SK-N-SH (cell line): ENCODE measurements around the gene PTPRG. TPM values are rescaled to one million over a fixed set of nuclear protein-coding genes. Genes with fewer than 3 reads are reported as not detected.

Source experiments
- CTCF ChIA-PET: fragments of 300-600, 350-600 bp; formaldehyde crosslinking; extraction: SDS; loops from one replicate; lab custom pipeline; 2021; lab: Yijun Ruan, JAX
- POLR2A ChIA-PET: fragments of 350-600 bp; sonication (Branson Sonifier 250); formaldehyde crosslinking; extraction: SDS; loops from one replicate; lab custom pipeline; 2020; ENCODE audit warnings: antibody characterized with exemption, inconsistent platforms; lab: Yijun Ruan, JAX
- DNase-seq: peaks from one replicate; pipeline ENCODE4 v3.0.0; 2012
- H2AFZ ChIP-seq: fragments of 200-600 bp; sonication (generic); 2 replicates; pipeline ENCODE4 v1.8.1; 2016; ENCODE audit warnings: antibody characterized with exemption, mild to moderate bottlenecking, low read depth
- H3F3A ChIP-seq: fragments of 200-600 bp; sonication (generic); replicated peaks from 2 replicates; pipeline ENCODE3; 2016; ENCODE audit warnings: antibody characterized with exemption, mild to moderate bottlenecking; ENCODE audit not compliant: insufficient read depth
- H3K27ac ChIP-seq, 2 experiments: fragments of 200-500 bp in 1 of 2; fragments of 200-600 bp in 1 of 2; sonication (Bioruptor generic) in 1 of 2; sonication (generic), shearing (Covaris generic) in 1 of 2; 2 replicates each; pipeline versions ENCODE4 v1.5.1 to v1.6.1; 2014 to 2016; ENCODE audit warnings: low read depth in 2 of 2, inconsistent platforms in 1 of 2, low read length in 1 of 2, mild to moderate bottlenecking in 1 of 2, mixed read lengths in 1 of 2
- H3K27me3 ChIP-seq: fragments of 200-600 bp; sonication (generic), shearing (Covaris generic); 2 replicates; pipeline ENCODE4 v1.6.1; 2016; ENCODE audit warnings: mixed run types; ENCODE audit not compliant: insufficient read depth
- H3K36me3 ChIP-seq, 2 experiments: fragments of 200-500 bp in 1 of 2; fragments of 200-600 bp in 1 of 2; sonication (Bioruptor generic) in 1 of 2; sonication (generic) in 1 of 2; replicated peaks in 1 of 2; 2 replicates each; pipeline versions ENCODE3 to v1.5.1; 2014 to 2016; ENCODE audit warnings: low read length in 1 of 2, mild to moderate bottlenecking in 1 of 2; ENCODE audit not compliant: insufficient read depth in 2 of 2, control insufficient read depth in 1 of 2
- H3K4me1 ChIP-seq, 2 experiments: fragments of 200-500 bp in 1 of 2; fragments of 200-600 bp in 1 of 2; sonication (Bioruptor generic) in 1 of 2; sonication (generic), shearing (Covaris generic) in 1 of 2; 2 replicates each; pipeline versions ENCODE4 v1.5.1 to v1.6.1; 2014 to 2016; ENCODE audit warnings: low read depth in 1 of 2, low read length in 1 of 2, mixed run types in 1 of 2; ENCODE audit not compliant: insufficient read depth in 2 of 2, control insufficient read depth in 1 of 2
- H3K4me2 ChIP-seq: fragments of 200-600 bp; sonication (generic), shearing (Covaris generic); 2 replicates; pipeline ENCODE4 v1.6.1; 2017; ENCODE audit warnings: mixed run types
- H3K4me3 ChIP-seq, 2 experiments: fragments of 200-500 bp in 1 of 2; fragments of 200-600 bp in 1 of 2; sonication (Bioruptor generic) in 1 of 2; sonication (generic), shearing (Covaris generic) in 1 of 2; 2 replicates each; pipeline versions ENCODE4 v1.5.1 to v1.8.1; 2014 to 2016; ENCODE audit warnings: low read depth in 2 of 2, inconsistent platforms in 1 of 2, low read length in 1 of 2, mild to moderate bottlenecking in 1 of 2, mixed read lengths in 1 of 2, moderate library complexity in 1 of 2
- H3K79me2 ChIP-seq: fragments of 200-600 bp; sonication (generic); 2 replicates; pipeline ENCODE4 v1.8.1; 2017; ENCODE audit warnings: mild to moderate bottlenecking; ENCODE audit not compliant: insufficient read depth
- H3K9ac ChIP-seq: fragments of 200-600 bp; sonication (generic); 2 replicates; pipeline ENCODE4 v1.6.1; 2017; ENCODE audit warnings: mixed run types
- H3K9me2 ChIP-seq: fragments of 200-600 bp; sonication (generic); 2 replicates; pipeline ENCODE4 v1.6.1; 2017; ENCODE audit warnings: mixed run types
- H3K9me3 ChIP-seq: fragments of 200-600 bp; sonication (generic); 2 replicates; pipeline ENCODE4 v1.6.1; 2017; ENCODE audit warnings: mixed run types, mild to moderate bottlenecking, moderate library complexity
- H4K20me1 ChIP-seq: fragments of 200-600 bp; sonication (generic); 2 replicates; pipeline ENCODE4 v1.6.1; 2017; ENCODE audit warnings: mild to moderate bottlenecking, mixed run types; ENCODE audit not compliant: insufficient read depth
- CHD2 ChIP-seq: fragments of 150-350 bp; IDR thresholded peaks from 2 replicates; pipeline ENCODE4 v1.6.1; 2018; ENCODE audit warnings: low read length; ENCODE audit not compliant: partially characterized antibody
- ELF1 ChIP-seq: IDR thresholded peaks from 2 replicates; pipeline ENCODE4 v1.4.0; 2012
- EP300 ChIP-seq, 2 experiments: IDR thresholded peaks; 2 replicates each; pipeline versions ENCODE4 v1.4.0 to v1.6.1; 2012; ENCODE audit warnings: borderline replicate concordance in 1 of 2, low read depth in 1 of 2, low read length in 1 of 2
- FOSL2 ChIP-seq: IDR thresholded peaks from 2 replicates; pipeline ENCODE4 v1.4.0; 2012; ENCODE audit warnings: low read depth, mild to moderate bottlenecking, moderate library complexity, borderline replicate concordance
- JUND ChIP-seq: IDR thresholded peaks from 2 replicates; pipeline ENCODE4 v1.4.0; 2012
- MEF2A ChIP-seq: IDR thresholded peaks from 2 replicates; pipeline ENCODE4 v1.4.0; 2012; ENCODE audit warnings: low read depth, borderline replicate concordance
- MXI1 ChIP-seq: IDR thresholded peaks from 2 replicates; pipeline ENCODE4 v1.6.1; 2012; ENCODE audit warnings: mild to moderate bottlenecking, low read depth, low read length, improper control_type of control experiment
- NFIC ChIP-seq: IDR thresholded peaks from 2 replicates; pipeline ENCODE4 v1.4.0; 2012; ENCODE audit warnings: borderline replicate concordance
- NRF1 ChIP-seq: IDR thresholded peaks from 2 replicates; pipeline ENCODE4 v1.6.1; 2012; ENCODE audit warnings: low read depth, mild to moderate bottlenecking, low read length
- PBX3 ChIP-seq: IDR thresholded peaks from 2 replicates; pipeline ENCODE4; 2012
- POLR2AphosphoS5 ChIP-seq: IDR thresholded peaks from 2 replicates; pipeline ENCODE4 v1.6.1; 2012; ENCODE audit warnings: low read depth, low read length
- RAD21 ChIP-seq: IDR thresholded peaks from 2 replicates; pipeline ENCODE4 v1.6.1; 2012; ENCODE audit warnings: mild to moderate bottlenecking, low read length
- RCOR1 ChIP-seq: fragments of 150-350 bp; IDR thresholded peaks from 2 replicates; pipeline ENCODE4 v1.6.1; 2017; ENCODE audit warnings: antibody characterized with exemption, low read length
- RFX5 ChIP-seq: IDR thresholded peaks from 2 replicates; pipeline ENCODE4 v1.6.1; 2012; ENCODE audit warnings: mild to moderate bottlenecking, improper control_type of control experiment, low read length
- SIN3A ChIP-seq: IDR thresholded peaks from 2 replicates; pipeline ENCODE4 v1.6.1; 2012; ENCODE audit warnings: low read depth, mild to moderate bottlenecking, low read length, moderate library complexity, borderline replicate concordance
- SMC3 ChIP-seq: IDR thresholded peaks from 2 replicates; pipeline ENCODE4 v1.6.1; 2012; ENCODE audit warnings: low read depth, low read length, improper control_type of control experiment
- TAF1 ChIP-seq: IDR thresholded peaks from 2 replicates; pipeline ENCODE4 v1.6.1; 2012; ENCODE audit warnings: low read depth, mild to moderate bottlenecking, low read length, moderate library complexity, borderline replicate concordance
- TCF12 ChIP-seq: IDR thresholded peaks from 2 replicates; pipeline ENCODE4 v1.4.0; 2012
- TEAD4 ChIP-seq: IDR thresholded peaks from 2 replicates; pipeline ENCODE4 v1.4.0; 2012; ENCODE audit warnings: mild to moderate bottlenecking, borderline replicate concordance; ENCODE audit not compliant: insufficient read depth
- USF1 ChIP-seq: IDR thresholded peaks from 2 replicates; pipeline ENCODE4 v1.4.0; 2012; ENCODE audit warnings: low read depth, borderline replicate concordance
- YY1 ChIP-seq: IDR thresholded peaks from 2 replicates; pipeline ENCODE4 v1.4.0; 2012; ENCODE audit warnings: low read depth, mild to moderate bottlenecking
- WGBS: methylation state at CpG from one replicate; pipeline ENCODE4 v1.1.6; 2017; ENCODE audit warnings: low lambda C conversion rate; 5-methylcytosine and 5-hydroxymethylcytosine counted together
- polyA plus RNA-seq, 3 experiments: library from polyadenylated mRNA; depleted of rRNA; stranded (reverse); fragments of >200 nt; gene quantifications; 2 replicates each; pipeline ENCODE4 v1.2.3, GENCODE V29; 2012
- TF ChIP-seq, protein P1 (sequence below): fragments of 150-350 bp; IDR thresholded peaks from 2 replicates; pipeline ENCODE4 v1.6.1; 2017; ENCODE audit warnings: antibody characterized with exemption, low read length, low read depth, borderline replicate concordance

Gene PTPRG
- polyA plus RNA-seq, 1 of the 3 experiments (the other 2 are of a cell fraction) = 14.1 TPM

GRCh38 chr3:61627768-61628185, 66.4 kb downstream of the PTPRG start (continued):
- TF ChIP-seq PBX3 (peak; percentile 96), CHD2 (no peak), NRF1 (no peak), EP300 (IDR thresholded peaks at IDR 0.05; ENCODE audit: borderline replicate concordance in 1 of 2, low read depth in 1 of 2, low read length in 1 of 2) (peak; percentile 44 to 99; a peak in 3 of 4 replicates), MEF2A (peak; percentile 85), RCOR1 (no peak), RAD21 (no peak), RFX5 (no peak), TEAD4 (peak; percentile 98), ELF1 (peak; percentile 28; the same call in 1 of the 2 replicates), MXI1 (no peak), TCF12 (peak; percentile 98)

- H4K20me1 ChIP-seq = no peaks in the 10 kb centered on the region
- H3K4me1 ChIP-seq = peaks cover 2 to 29% of the 10 kb centered on the region in 2 experiments; a peak in 3 of 4 replicates
- peaks cover 61% of the 10 kb centered on the region for H3K79me2 ChIP-seq
- no peaks in the 10 kb centered on the region for H3K9me3 ChIP-seq
- WGBS = 69% methylated on average over 3 of the region's 3 CpGs
- H2AFZ ChIP-seq = no peak overlapping the region
- H3K36me3 ChIP-seq = no peaks in the 10 kb centered on the region
- POLR2A ChIA-PET = no interaction called here
- H3K4me3 ChIP-seq = no peak overlapping the region
- H3F3A ChIP-seq = peaks cover 23% of the 10 kb centered on the region
- 0 out of 2 replicates have a peak, but pooled peaks have one; percentile 13 for TF ChIP-seq PBX3
- no peak for TF ChIP-seq CHD2
- no peak for DNase-seq
- peak overlapping the region; percentile 30 for H3K4me2 ChIP-seq
- H3K27me3 ChIP-seq = no peaks in the 10 kb centered on the region
- CTCF ChIA-PET = interaction anchor here (1.2 to 1.7 kb wide), 2 partner anchors 10 to 24 kb away, joined by 3 to 4 read pairs; no protein-coding TSS in a partner anchor
- peak overlapping the region in 1 of 2 experiments; percentile 90; a peak in 3 of 4 replicates for H3K27ac ChIP-seq
- H3K9me2 ChIP-seq = no peaks in the 10 kb centered on the region
- no peak overlapping the region for H3K9ac ChIP-seq
Measured at GRCh38 chr3:61628636-61629035, 67.3 kb downstream of the PTPRG start.

GRCh38 chr3:61629442-61629841, 68.1 kb downstream of the PTPRG start:
- Histone ChIP-seq H3K27ac (peak overlapping the region; percentile 79 to 90; a peak in 3 of 4 replicates), H3K79me2 (peaks cover 69% of the 10 kb centered on the region), H3K4me3 (no peak overlapping the region), H3K9ac (peak overlapping the region; percentile 32; the same call in 1 of the 2 replicates), H3K4me1 (peaks cover 2 to 29% of the 10 kb centered on the region in 2 experiments; a peak in 3 of 4 replicates), H3F3A (peaks cover 23% of the 10 kb centered on the region), H4K20me1 (no peaks in the 10 kb centered on the region), H3K4me2 (peak overlapping the region; percentile 30), H3K9me2 (no peaks in the 10 kb centered on the region), H3K9me3 (no peaks in the 10 kb centered on the region), H2AFZ (no peak overlapping the region), H3K36me3 (no peaks in the 10 kb centered on the region), H3K27me3 (no peaks in the 10 kb centered on the region)
- WGBS = 95% methylated on average over 4 of the region's 4 CpGs
- CTCF ChIA-PET = interaction anchor here (1.2 to 1.7 kb wide), 2 partner anchors 11 to 24 kb away, joined by 3 to 4 read pairs; no protein-coding TSS in a partner anchor
- POLR2A ChIA-PET = no interaction called here
- DNase-seq = no peak
- TF ChIP-seq RCOR1 = no peak
- no peak for TF ChIP-seq TEAD4
- no peak for TF ChIP-seq TCF12
- no peak for TF ChIP-seq MXI1
- no peak for TF ChIP-seq SIN3A
- TF ChIP-seq ELF1 = no peak
- TF ChIP-seq USF1 = no peak
- TF ChIP-seq TAF1 = no peak
- no peak for TF ChIP-seq EP300 (IDR thresholded peaks at IDR 0.05; ENCODE audit: borderline replicate concordance in 1 of 2, low read depth in 1 of 2, low read length in 1 of 2)
- TF ChIP-seq FOSL2 = no peak
- no peak for TF ChIP-seq RAD21
- no peak for TF ChIP-seq NFIC
- no peak for TF ChIP-seq SMC3
- TF ChIP-seq RFX5 = no peak
- TF ChIP-seq YY1 = no peak
- TF ChIP-seq POLR2AphosphoS5 = no peak
- no peak for TF ChIP-seq CHD2
- TF ChIP-seq, protein P1, sequence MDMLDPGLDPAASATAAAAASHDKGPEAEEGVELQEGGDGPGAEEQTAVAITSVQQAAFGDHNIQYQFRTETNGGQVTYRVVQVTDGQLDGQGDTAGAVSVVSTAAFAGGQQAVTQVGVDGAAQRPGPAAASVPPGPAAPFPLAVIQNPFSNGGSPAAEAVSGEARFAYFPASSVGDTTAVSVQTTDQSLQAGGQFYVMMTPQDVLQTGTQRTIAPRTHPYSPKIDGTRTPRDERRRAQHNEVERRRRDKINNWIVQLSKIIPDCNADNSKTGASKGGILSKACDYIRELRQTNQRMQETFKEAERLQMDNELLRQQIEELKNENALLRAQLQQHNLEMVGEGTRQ = no peak
- no peak for TF ChIP-seq JUND
